GM12878 (cell line): Measurements from ENCODE around the gene DDX10. TPM values are rescaled to one million over a fixed set of nuclear protein-coding genes. Genes with fewer than 3 reads are reported as not detected.

ENCODE experiments used
- CEBPB ChIP-seq, 2 experiments: fragments of 150-350 bp in 1 of 2; IDR thresholded peaks; 2 replicates each; pipeline ENCODE4 v1.6.1; 2012 to 2014; ENCODE audit warnings: low read depth in 2 of 2, low read length in 2 of 2, borderline replicate concordance in 1 of 2, inconsistent platforms in 1 of 2
- MTA3 ChIP-seq: IDR thresholded peaks from 2 replicates; pipeline ENCODE4 v1.6.1; 2012; ENCODE audit warnings: low read length, inconsistent platforms, borderline replicate concordance
- PML ChIP-seq: IDR thresholded peaks from 2 replicates; pipeline ENCODE4 v1.6.1; 2012; ENCODE audit warnings: low read length, inconsistent platforms
- polyA plus RNA-seq, 11 experiments: library from polyadenylated mRNA; depleted of rRNA in 4 of 11; unstranded in 6 of 11; stranded (reverse) in 5 of 11; fragments of >200 nt; fragmentation: Nextera tagmentation in 4 of 11; fragmentation: Illumina TruSeq in 1 of 11; extraction: Ambion mirVana in 4 of 11; extraction: Trizol in 1 of 11; gene quantifications; 1 replicate in 1 of 11; 2 replicates in 10 of 11; pipeline versions ENCODE4 v1.2.1 to v1.2.3, GENCODE V29; 2011 to 2016; ENCODE audit warnings: inconsistent platforms in 2 of 11, missing spikeins in 2 of 11, low read depth in 1 of 11
- total RNA-seq, 4 experiments: library from RNA; depleted of rRNA in 3 of 4; stranded (reverse); fragments of >200 nt in 3 of 4; fragmentation: Illumina TruSeq in 1 of 4; extraction: Trizol in 1 of 4; gene quantifications; 2 replicates each; pipeline versions ENCODE4 v1.2.1 to v1.2.3, GENCODE V29; 2013 to 2021
- TF ChIP-seq, protein P1 (sequence below): IDR thresholded peaks from 2 replicates; pipeline ENCODE4 v1.6.1; 2012; ENCODE audit warnings: mild to moderate bottlenecking, low read depth, low read length
- TF ChIP-seq, protein P2 (sequence below): IDR thresholded peaks from 2 replicates; pipeline ENCODE4 v1.6.1; 2012; ENCODE audit warnings: improper control_type of control experiment, low read depth, low read length; ENCODE audit not compliant: insufficient replicate concordance

The DDX10 gene
- total and polyA plus RNA-seq, 10 of the 15 experiments (the other 5 are each of a cell fraction or from before 2014, with no cell fraction given) = 20.9 to 51.5 (median 31.9) TPM

DNA sequence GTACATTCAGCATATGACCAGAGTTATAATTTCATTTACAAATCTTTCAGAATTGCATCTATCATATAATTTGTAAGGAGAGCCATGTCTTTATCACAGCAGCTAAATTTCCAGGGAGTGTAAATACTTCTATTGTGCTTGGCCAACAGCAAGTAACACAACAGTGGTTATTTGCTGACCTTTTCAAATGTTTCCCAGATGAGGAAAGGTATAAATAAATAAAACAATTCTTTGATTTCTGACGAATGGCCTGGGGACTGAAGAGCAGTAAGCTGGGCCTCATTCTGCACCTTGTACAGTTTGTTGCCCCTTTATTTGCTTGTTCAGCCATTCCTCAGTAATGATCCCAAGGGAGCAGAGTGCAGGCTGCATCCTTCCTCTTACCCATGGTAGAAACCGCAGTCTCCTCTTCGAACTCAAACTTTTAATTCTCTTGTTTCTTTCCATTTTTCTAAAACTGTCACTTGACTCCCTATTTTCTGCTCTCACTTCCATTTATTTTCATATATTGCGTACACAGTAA is 132.8 kb downstream of the DDX10 start (continued):
- TF ChIP-seq, protein P1, sequence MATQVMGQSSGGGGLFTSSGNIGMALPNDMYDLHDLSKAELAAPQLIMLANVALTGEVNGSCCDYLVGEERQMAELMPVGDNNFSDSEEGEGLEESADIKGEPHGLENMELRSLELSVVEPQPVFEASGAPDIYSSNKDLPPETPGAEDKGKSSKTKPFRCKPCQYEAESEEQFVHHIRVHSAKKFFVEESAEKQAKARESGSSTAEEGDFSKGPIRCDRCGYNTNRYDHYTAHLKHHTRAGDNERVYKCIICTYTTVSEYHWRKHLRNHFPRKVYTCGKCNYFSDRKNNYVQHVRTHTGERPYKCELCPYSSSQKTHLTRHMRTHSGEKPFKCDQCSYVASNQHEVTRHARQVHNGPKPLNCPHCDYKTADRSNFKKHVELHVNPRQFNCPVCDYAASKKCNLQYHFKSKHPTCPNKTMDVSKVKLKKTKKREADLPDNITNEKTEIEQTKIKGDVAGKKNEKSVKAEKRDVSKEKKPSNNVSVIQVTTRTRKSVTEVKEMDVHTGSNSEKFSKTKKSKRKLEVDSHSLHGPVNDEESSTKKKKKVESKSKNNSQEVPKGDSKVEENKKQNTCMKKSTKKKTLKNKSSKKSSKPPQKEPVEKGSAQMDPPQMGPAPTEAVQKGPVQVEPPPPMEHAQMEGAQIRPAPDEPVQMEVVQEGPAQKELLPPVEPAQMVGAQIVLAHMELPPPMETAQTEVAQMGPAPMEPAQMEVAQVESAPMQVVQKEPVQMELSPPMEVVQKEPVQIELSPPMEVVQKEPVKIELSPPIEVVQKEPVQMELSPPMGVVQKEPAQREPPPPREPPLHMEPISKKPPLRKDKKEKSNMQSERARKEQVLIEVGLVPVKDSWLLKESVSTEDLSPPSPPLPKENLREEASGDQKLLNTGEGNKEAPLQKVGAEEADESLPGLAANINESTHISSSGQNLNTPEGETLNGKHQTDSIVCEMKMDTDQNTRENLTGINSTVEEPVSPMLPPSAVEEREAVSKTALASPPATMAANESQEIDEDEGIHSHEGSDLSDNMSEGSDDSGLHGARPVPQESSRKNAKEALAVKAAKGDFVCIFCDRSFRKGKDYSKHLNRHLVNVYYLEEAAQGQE = no peak
- TF ChIP-seq, protein P2, sequence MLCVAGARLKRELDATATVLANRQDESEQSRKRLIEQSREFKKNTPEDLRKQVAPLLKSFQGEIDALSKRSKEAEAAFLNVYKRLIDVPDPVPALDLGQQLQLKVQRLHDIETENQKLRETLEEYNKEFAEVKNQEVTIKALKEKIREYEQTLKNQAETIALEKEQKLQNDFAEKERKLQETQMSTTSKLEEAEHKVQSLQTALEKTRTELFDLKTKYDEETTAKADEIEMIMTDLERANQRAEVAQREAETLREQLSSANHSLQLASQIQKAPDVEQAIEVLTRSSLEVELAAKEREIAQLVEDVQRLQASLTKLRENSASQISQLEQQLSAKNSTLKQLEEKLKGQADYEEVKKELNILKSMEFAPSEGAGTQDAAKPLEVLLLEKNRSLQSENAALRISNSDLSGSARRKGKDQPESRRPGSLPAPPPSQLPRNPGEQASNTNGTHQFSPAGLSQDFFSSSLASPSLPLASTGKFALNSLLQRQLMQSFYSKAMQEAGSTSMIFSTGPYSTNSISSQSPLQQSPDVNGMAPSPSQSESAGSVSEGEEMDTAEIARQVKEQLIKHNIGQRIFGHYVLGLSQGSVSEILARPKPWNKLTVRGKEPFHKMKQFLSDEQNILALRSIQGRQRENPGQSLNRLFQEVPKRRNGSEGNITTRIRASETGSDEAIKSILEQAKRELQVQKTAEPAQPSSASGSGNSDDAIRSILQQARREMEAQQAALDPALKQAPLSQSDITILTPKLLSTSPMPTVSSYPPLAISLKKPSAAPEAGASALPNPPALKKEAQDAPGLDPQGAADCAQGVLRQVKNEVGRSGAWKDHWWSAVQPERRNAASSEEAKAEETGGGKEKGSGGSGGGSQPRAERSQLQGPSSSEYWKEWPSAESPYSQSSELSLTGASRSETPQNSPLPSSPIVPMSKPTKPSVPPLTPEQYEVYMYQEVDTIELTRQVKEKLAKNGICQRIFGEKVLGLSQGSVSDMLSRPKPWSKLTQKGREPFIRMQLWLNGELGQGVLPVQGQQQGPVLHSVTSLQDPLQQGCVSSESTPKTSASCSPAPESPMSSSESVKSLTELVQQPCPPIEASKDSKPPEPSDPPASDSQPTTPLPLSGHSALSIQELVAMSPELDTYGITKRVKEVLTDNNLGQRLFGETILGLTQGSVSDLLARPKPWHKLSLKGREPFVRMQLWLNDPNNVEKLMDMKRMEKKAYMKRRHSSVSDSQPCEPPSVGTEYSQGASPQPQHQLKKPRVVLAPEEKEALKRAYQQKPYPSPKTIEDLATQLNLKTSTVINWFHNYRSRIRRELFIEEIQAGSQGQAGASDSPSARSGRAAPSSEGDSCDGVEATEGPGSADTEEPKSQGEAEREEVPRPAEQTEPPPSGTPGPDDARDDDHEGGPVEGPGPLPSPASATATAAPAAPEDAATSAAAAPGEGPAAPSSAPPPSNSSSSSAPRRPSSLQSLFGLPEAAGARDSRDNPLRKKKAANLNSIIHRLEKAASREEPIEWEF = no peak
- no peak for TF ChIP-seq CEBPB (IDR thresholded peaks at IDR 0.05; ENCODE audit: borderline replicate concordance in 1 of 2, low read depth in 2 of 2, low read length in 2 of 2)
- no peak for TF ChIP-seq MTA3
- no peak for TF ChIP-seq PML
